H1 (cell line): ENCODE results near the gene BRD8. TPM values are rescaled to one million over a fixed set of nuclear protein-coding genes. Genes with fewer than 3 reads are reported as not detected.

Source experiments
- CTCF ChIA-PET: fragments of 300-600 bp; sonication (Branson Sonifier 250); formaldehyde crosslinking; loops from one replicate; lab custom pipeline; 2021; ENCODE audit not compliant: partially characterized antibody; lab: Charles Lee
- POLR2A ChIA-PET: fragments of 300-600 bp; sonication (Branson Sonifier 250); formaldehyde crosslinking; loops from one replicate; lab custom pipeline; 2021; ENCODE audit warnings: inconsistent platforms; ENCODE audit not compliant: partially characterized antibody; lab: Charles Lee
- DNase-seq, 2 experiments: peaks; one replicate each; pipeline versions ENCODE4 v3.0.0 to v3.0.0-alpha.2; 2010 to 2022; ENCODE audit warnings: low spot score in 2 of 2, low read depth in 1 of 2, mixed read lengths in 1 of 2
- FAIRE-seq: peaks from 2 replicates; lab custom pipeline; 2011; peaks lifted over from hg19 to GRCh38; lab: Jason Lieb, UNC
- H2AFZ ChIP-seq: 2 replicates; pipeline ENCODE4 v1.8.1; 2012; ENCODE audit warnings: low read length, inconsistent platforms
- H2AK5ac ChIP-seq: 2 replicates; pipeline ENCODE4 v1.6.1; 2013; ENCODE audit warnings: low read depth, low read length
- H2BK120ac ChIP-seq: replicated peaks from 2 replicates; pipeline ENCODE3; 2013; ENCODE audit warnings: low read depth, low read length, inconsistent platforms
- H2BK12ac ChIP-seq: 2 replicates; pipeline ENCODE4 v1.6.1; 2013; ENCODE audit warnings: low read depth, low read length
- H2BK15ac ChIP-seq: 2 replicates; pipeline ENCODE4 v1.6.1; 2013; ENCODE audit warnings: low read length
- H2BK20ac ChIP-seq: 2 replicates; pipeline ENCODE4 v1.6.1; 2013; ENCODE audit warnings: low read length
- H2BK5ac ChIP-seq: 2 replicates; pipeline ENCODE4 v1.6.1; 2013; ENCODE audit warnings: low read depth, low read length
- H3K14ac ChIP-seq: 2 replicates; pipeline ENCODE4 v1.6.1; 2013; ENCODE audit warnings: inconsistent platforms; ENCODE audit not compliant: insufficient read length
- H3K18ac ChIP-seq: 2 replicates; pipeline ENCODE4 v1.6.1; 2013; ENCODE audit warnings: low read length; ENCODE audit errors: extremely low read depth
- H3K23ac ChIP-seq: 2 replicates; pipeline ENCODE4 v1.6.1; 2013; ENCODE audit warnings: inconsistent platforms; ENCODE audit not compliant: insufficient read length
- H3K23me2 ChIP-seq: 2 replicates; pipeline ENCODE4 v1.6.1; 2013; ENCODE audit warnings: low read depth, low read length
- H3K27ac ChIP-seq: 2 replicates; pipeline ENCODE4 v1.6.1; 2011; ENCODE audit warnings: low read depth, low read length, inconsistent platforms
- H3K27me3 ChIP-seq, 4 experiments: replicated peaks in 1 of 4; 1 replicate in 1 of 4; 2 replicates in 3 of 4; pipeline versions ENCODE4 v1.6.1 to v1.8.1; 2011 to 2013; ENCODE audit warnings: low read length in 3 of 4, mild to moderate bottlenecking in 3 of 4, inconsistent platforms in 2 of 4, mixed read lengths in 2 of 4, moderate library complexity in 1 of 4; ENCODE audit not compliant: control insufficient read depth in 3 of 4, insufficient read depth in 3 of 4; ENCODE audit errors: extremely low read depth in 1 of 4
- H3K36me3 ChIP-seq, 4 experiments: 2 replicates each; pipeline versions ENCODE4 v1.6.1 to v1.8.1; 2011 to 2013; ENCODE audit warnings: mild to moderate bottlenecking in 4 of 4, low read length in 3 of 4, moderate library complexity in 2 of 4, control low read depth in 1 of 4, inconsistent platforms in 1 of 4; ENCODE audit not compliant: insufficient read depth in 4 of 4, control insufficient read depth in 2 of 4
- H3K4ac ChIP-seq: replicated peaks from 2 replicates; pipeline ENCODE3; 2013; ENCODE audit warnings: low read length, low read depth, mixed read lengths, inconsistent platforms; ENCODE audit not compliant: insufficient read length
- H3K4me1 ChIP-seq, 4 experiments: replicated peaks in 1 of 4; 1 replicate in 1 of 4; 2 replicates in 3 of 4; pipeline versions ENCODE4 v1.6.1 to v1.8.1; 2011 to 2013; ENCODE audit warnings: low read length in 3 of 4, inconsistent platforms in 2 of 4, mixed read lengths in 1 of 4; ENCODE audit not compliant: insufficient read depth in 4 of 4, control insufficient read depth in 3 of 4
- H3K4me2 ChIP-seq, 2 experiments: 2 replicates each; pipeline versions ENCODE4 v1.6.1 to v1.8.1; 2011 to 2013; ENCODE audit warnings: low read depth in 2 of 2, low read length in 2 of 2, control low read depth in 1 of 2, inconsistent platforms in 1 of 2, mild to moderate bottlenecking in 1 of 2; ENCODE audit not compliant: insufficient read depth in 1 of 2
- H3K4me3 ChIP-seq, 4 experiments: fragments of 200-600, 300-600 bp in 1 of 4; sonication (generic), shearing (Covaris generic), sonication (Bioruptor Twin) in 1 of 4; 2 replicates each; pipeline versions ENCODE4 v1.5.1 to v1.8.1; 2011 to 2016; ENCODE audit warnings: low read length in 4 of 4, low read depth in 3 of 4, control low read depth in 2 of 4, inconsistent platforms in 2 of 4, mild to moderate bottlenecking in 2 of 4, mixed read lengths in 1 of 4, moderate library complexity in 1 of 4; ENCODE audit not compliant: insufficient read depth in 2 of 4; ENCODE audit errors: extremely low read depth in 1 of 4
- H3K56ac ChIP-seq: replicated peaks from 2 replicates; pipeline ENCODE3; 2013; ENCODE audit warnings: low read depth, mild to moderate bottlenecking, mixed read lengths, low read length, inconsistent platforms; ENCODE audit not compliant: insufficient read length
- H3K79me1 ChIP-seq: 2 replicates; pipeline ENCODE4 v1.6.1; 2013; ENCODE audit warnings: low read depth, low read length, control low read depth
- H3K79me2 ChIP-seq, 2 experiments: 2 replicates each; pipeline versions ENCODE4 v1.6.1 to v1.8.1; 2012 to 2013; ENCODE audit warnings: low read length in 2 of 2, mild to moderate bottlenecking in 2 of 2, inconsistent platforms in 1 of 2; ENCODE audit not compliant: insufficient read depth in 2 of 2, control insufficient read depth in 1 of 2
- H3K9ac ChIP-seq, 4 experiments: replicated peaks in 1 of 4; 1 replicate in 1 of 4; 2 replicates in 3 of 4; pipeline versions ENCODE4 v1.6.1 to v1.8.1; 2011 to 2013; ENCODE audit warnings: low read depth in 3 of 4, low read length in 3 of 4, control low read depth in 2 of 4, mild to moderate bottlenecking in 2 of 4, moderate library complexity in 2 of 4, inconsistent platforms in 1 of 4; ENCODE audit errors: extremely low read depth in 1 of 4
- H3K9me3 ChIP-seq, 2 experiments: 2 replicates each; pipeline versions ENCODE4 v1.6.1 to v1.8.1; 2012 to 2013; ENCODE audit warnings: mild to moderate bottlenecking in 2 of 2, moderate library complexity in 2 of 2, control low read depth in 1 of 2, inconsistent platforms in 1 of 2, low read depth in 1 of 2, low read length in 1 of 2, mixed read lengths in 1 of 2; ENCODE audit not compliant: insufficient read depth in 2 of 2
- H4K20me1 ChIP-seq, 2 experiments: replicated peaks in 1 of 2; 2 replicates each; pipeline versions ENCODE3 to v1.8.1; 2011 to 2013; ENCODE audit warnings: inconsistent platforms in 2 of 2, low read length in 2 of 2, mild to moderate bottlenecking in 1 of 2; ENCODE audit not compliant: insufficient read depth in 2 of 2, control insufficient read depth in 1 of 2
- H4K5ac ChIP-seq: 2 replicates; pipeline ENCODE4 v1.6.1; 2013; ENCODE audit warnings: low read length, low read depth, mixed read lengths, inconsistent platforms; ENCODE audit not compliant: insufficient read length
- H4K8ac ChIP-seq: 2 replicates; pipeline ENCODE4 v1.8.0; 2013; ENCODE audit warnings: mild to moderate bottlenecking, moderate library complexity, low read length, inconsistent platforms; ENCODE audit not compliant: insufficient read depth; ENCODE audit errors: extremely low read depth
- H4K91ac ChIP-seq: replicated peaks from 2 replicates; pipeline ENCODE3; 2013; ENCODE audit warnings: low read length, mixed read lengths, inconsistent platforms; ENCODE audit not compliant: insufficient read length
- BRCA1 ChIP-seq: IDR thresholded peaks from 2 replicates; pipeline ENCODE4 v1.6.1; 2012; ENCODE audit warnings: low read depth, low read length, improper control_type of control experiment
- CEBPB ChIP-seq: IDR thresholded peaks from 2 replicates; pipeline ENCODE4 v1.6.1; 2012; ENCODE audit warnings: low read depth, low read length
- HDAC2 ChIP-seq, 2 experiments: fragments of 300-600 bp in 1 of 2; sonication (generic) in 1 of 2; IDR thresholded peaks; 2 replicates each; pipeline ENCODE4 v1.6.1; 2011 to 2012; ENCODE audit warnings: low read depth in 2 of 2, low read length in 2 of 2, mild to moderate bottlenecking in 2 of 2, moderate library complexity in 2 of 2, borderline replicate concordance in 1 of 2, inconsistent platforms in 1 of 2
- JUN ChIP-seq: IDR thresholded peaks from 2 replicates; pipeline ENCODE4 v1.6.1; 2011; ENCODE audit warnings: low read depth, mild to moderate bottlenecking, improper control_type of control experiment, low read length
- KDM4A ChIP-seq: IDR thresholded peaks from one replicate; pipeline ENCODE4 v1.7.1; 2012; ENCODE audit warnings: low read depth, mild to moderate bottlenecking, moderate library complexity, low read length, inconsistent platforms; ENCODE audit not compliant: severe bottlenecking
- PHF8 ChIP-seq: fragments of 200-600 bp; sonication (generic); conservative IDR thresholded peaks from 2 replicates; pipeline ENCODE4 v1.7.1; 2012; ENCODE audit warnings: low read depth, mild to moderate bottlenecking, inconsistent platforms, low read length, moderate library complexity
- POLR2A ChIP-seq, 2 experiments: IDR thresholded peaks; 1 replicate in 1 of 2; 2 replicates in 1 of 2; pipeline ENCODE4 v1.6.1; 2011; ENCODE audit warnings: low read depth in 2 of 2, low read length in 2 of 2, mild to moderate bottlenecking in 2 of 2; ENCODE audit errors: control extremely low read depth in 1 of 2
- POU5F1 ChIP-seq: IDR thresholded peaks from 2 replicates; pipeline ENCODE4 v1.6.1; 2011; ENCODE audit warnings: low read depth, mild to moderate bottlenecking, low read length, moderate library complexity
- SAP30 ChIP-seq: fragments of 300-600 bp; sonication (generic); IDR thresholded peaks from 2 replicates; pipeline ENCODE4 v1.7.1; 2012; ENCODE audit warnings: low read length, moderate library complexity, mild to moderate bottlenecking, inconsistent platforms; ENCODE audit not compliant: insufficient read depth, insufficient replicate concordance
- SIN3A ChIP-seq, 2 experiments: IDR thresholded peaks in 1 of 2; conservative IDR thresholded peaks in 1 of 2; 2 replicates each; pipeline ENCODE4 v1.6.1; 2011 to 2012; ENCODE audit warnings: low read length in 2 of 2, improper control_type of control experiment in 1 of 2, low read depth in 1 of 2, mild to moderate bottlenecking in 1 of 2
- SP4 ChIP-seq: IDR thresholded peaks from 2 replicates; pipeline ENCODE4 v1.6.1; 2012; ENCODE audit warnings: low read length, inconsistent platforms
- WGBS, 2 experiments: shearing (Covaris generic) in 1 of 2; methylation state at CpG; one replicate each; pipeline versions ENCODE4 v1.1.6 to v1.1.7; 2013 to 2015; ENCODE audit warnings: low lambda C conversion rate in 2 of 2, mixed read lengths in 2 of 2, inconsistent platforms in 1 of 2, low coverage in 1 of 2, missing lambda C conversion rate in 1 of 2; ENCODE audit not compliant: insufficient replicate concordance in 2 of 2, insufficient coverage in 1 of 2, insufficient read length in 1 of 2; ENCODE audit errors: extremely low coverage in 1 of 2, missing lambda C conversion rate in 1 of 2; 5-methylcytosine and 5-hydroxymethylcytosine counted together
- polyA plus RNA-seq, 7 experiments: library from polyadenylated mRNA; depleted of rRNA in 3 of 7; stranded (reverse) in 5 of 7; unstranded in 2 of 7; fragments of >200 nt in 5 of 7; fragments of 200-250 nt in 2 of 7; gene quantifications; 1 replicate in 5 of 7; 2 replicates in 1 of 7; 4 replicates in 1 of 7; pipeline versions ENCODE4 v1.2.1 to v1.2.3, GENCODE V29; 2011 to 2013; ENCODE audit warnings: missing spikeins in 2 of 7, mixed read lengths in 2 of 7
- total RNA-seq: library from RNA; stranded (reverse); fragmentation: NEBNext Ultra II Directional; extraction: Animal tissue kit (Norgen Biotek cat#: 25700); gene quantifications from 2 replicates; pipeline ENCODE4 v1.2.1, GENCODE V29; 2021

BRD8 gene
- total and polyA plus RNA-seq, 2 of the 8 experiments (the other 6 are each of a cell fraction or from before 2014, with no cell fraction given), result 37.8 to 75.8 TPM

DNA sequence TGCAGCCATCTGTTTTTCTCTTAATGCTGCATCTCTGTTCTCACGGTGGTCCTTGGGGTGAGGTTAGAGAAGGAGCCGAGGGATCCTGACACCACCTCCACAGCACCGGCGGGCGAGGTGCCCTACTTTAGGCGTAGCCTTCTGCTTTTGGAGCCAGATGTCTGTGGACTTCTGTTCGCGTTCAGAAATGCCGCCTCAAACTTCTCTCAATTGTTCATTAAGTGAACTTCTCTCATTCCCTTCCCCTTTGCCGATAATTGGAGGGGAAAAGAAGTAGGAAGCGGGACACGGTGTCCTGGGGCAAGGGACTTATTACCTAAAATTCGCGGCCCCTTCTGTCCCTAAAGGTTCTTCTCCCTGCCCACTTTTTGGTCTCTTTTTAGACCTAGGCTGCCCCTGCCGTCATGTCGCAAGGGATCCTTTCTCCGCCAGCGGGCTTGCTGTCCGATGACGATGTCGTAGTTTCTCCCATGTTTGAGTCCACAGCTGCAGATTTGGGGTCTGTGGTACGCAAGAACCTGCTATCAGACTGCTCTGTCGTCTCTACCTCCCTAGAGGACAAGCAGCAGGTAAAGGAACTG is 937 bp upstream of the BRD8 start:
- Histone ChIP-seq H2BK120ac (no peak overlapping the region), H2AK5ac (no peak overlapping the region), H3K9ac (peak overlapping the region; percentile 80 to 92 (median 86)), H3K23ac (no peak overlapping the region), H3K14ac (no peak overlapping the region), H3K79me1 (peaks cover 2% of the 10 kb centered on the region; the same call in 1 of the 2 replicates), H2BK15ac (no peak overlapping the region), H3K4me3 (peak overlapping the region; percentile 91 to 100 (median 96)), H3K4me2 (peak overlapping the region; percentile 83 to 87), H4K8ac (peak overlapping the region; percentile 81; the same call in 1 of the 2 replicates), H3K23me2 (peaks cover 8% of the 10 kb centered on the region), H4K91ac (peak overlapping the region; percentile 13), H3K4me1 (no peaks in the 10 kb centered on the region; a peak in 2 of 7 replicates), H3K27ac (peak overlapping the region; percentile 91), H3K9me3 (no peaks in the 10 kb centered on the region), H2BK20ac (no peak overlapping the region), H3K36me3 (peaks cover 28 to 53% (median 38%) of the 10 kb centered on the region in 4 experiments), H2AFZ (peak overlapping the region; percentile 28; the same call in 1 of the 2 replicates), H3K79me2 (peaks cover 0 to 40% of the 10 kb centered on the region in 2 experiments; a peak in 2 of 4 replicates), H3K27me3 (no peaks in the 10 kb centered on the region), H3K56ac (peak overlapping the region; percentile 54), H3K4ac (peak overlapping the region; percentile 17), H2BK12ac (no peak overlapping the region), H4K20me1 (peaks cover 0 to 2% of the 10 kb centered on the region in 2 experiments), H4K5ac (peak overlapping the region; percentile 49), H2BK5ac (peak overlapping the region; percentile 75; the same call in 1 of the 2 replicates), H3K18ac (peak overlapping the region; percentile 27)
- no peak for FAIRE-seq
- POLR2A ChIA-PET, result interaction anchor here (0.6 to 4.6 kb wide), 30 partner anchors 9 to 443 kb away, joined by 3 to 37 read pairs (median 4); partner anchors contain the start of genes CDC23, CDC25C, EGR1 and ETF1
- DNase-seq, result peak in 1 of 2 experiments; percentile 53
- WGBS, 2 experiments, result 2% methylated on average over 23 of the region's 23 CpGs; no CpG with 5 or more reads in 1 of the 2 experiments
- CTCF ChIA-PET, result interaction anchor here (0.7 to 2.2 kb wide), 11 partner anchors 9 to 234 kb away, joined by 3 to 7 read pairs (median 3); no protein-coding TSS in a partner anchor
- TF ChIP-seq SIN3A (conservative IDR thresholded peaks at IDR 0.05 in 1 of 2, IDR thresholded peaks at IDR 0.05 in 1 of 2; ENCODE audit: low read depth in 1 of 2, low read length in 2 of 2) (peak in 1 of 2 experiments; percentile 5; a peak in 2 of 4 replicates), KDM4A (peak; percentile 11), BRCA1 (no peak), SAP30 (peak; percentile 45), POU5F1 (no peak), PHF8 (0 out of 2 replicates have a peak, but pooled peaks have one; percentile 76), JUN (no peak), SP4 (no peak), POLR2A (IDR thresholded peaks at IDR 0.05; ENCODE audit: control extremely low read depth in 1 of 2, low read depth in 2 of 2, low read length in 2 of 2) (no peak; a peak in 1 of 3 replicates), HDAC2 (IDR thresholded peaks at IDR 0.05; ENCODE audit: borderline replicate concordance in 1 of 2, low read depth in 2 of 2, low read length in 2 of 2) (peak in 1 of 2 experiments; percentile 36; a peak in 1 of 4 replicates), CEBPB (no peak)
